SK-N-SH treated with all-trans-retinoic acid at 6 μM for 48 hours (cell line): ENCODE results near the gene MCFD2.

Experiments
- ATAC-seq: fragments of 200-7000 bp; cut with Tn5 transposase; 3 replicates; pipeline ENCODE4 v1.9.1; 2020; ENCODE audit warnings: mild to moderate bottlenecking, moderate library complexity
- ARNTL ChIP-seq: fragments of 450-650 bp; formaldehyde crosslinking; IDR thresholded peaks from 2 replicates; pipeline ENCODE4 v1.5.0; 2020; ENCODE audit warnings: low read depth, mild to moderate bottlenecking, moderate library complexity, borderline replicate concordance
- BACH2 ChIP-seq: fragments of 250-450 bp; sonication (Bioruptor Pico); IDR thresholded peaks from 2 replicates; pipeline ENCODE4 v1.9.0; 2021; ENCODE audit warnings: mild to moderate bottlenecking, borderline replicate concordance
- CREB5 ChIP-seq: fragments of 250-450 bp; sonication (Bioruptor Pico); IDR thresholded peaks from 2 replicates; pipeline ENCODE4 v1.5.1; 2020; ENCODE audit warnings: low read depth, mild to moderate bottlenecking, moderate library complexity
- CSDC2 ChIP-seq: fragments of 250-450 bp; sonication (Bioruptor Pico); IDR thresholded peaks from 2 replicates; pipeline ENCODE4 v1.5.0; 2020; ENCODE audit warnings: mild to moderate bottlenecking, moderate library complexity
- CSRNP3 ChIP-seq: fragments of 250-450 bp; sonication (Bioruptor Pico); IDR thresholded peaks from 2 replicates; pipeline ENCODE4 v1.5.1; 2021; ENCODE audit warnings: mild to moderate bottlenecking, moderate library complexity
- ESRRG ChIP-seq: fragments of 250-450 bp; sonication (Bioruptor Pico); IDR thresholded peaks from 2 replicates; pipeline ENCODE4 v1.6.1; 2021; ENCODE audit warnings: mild to moderate bottlenecking
- GLIS3 ChIP-seq: fragments of 250-450 bp; sonication (Bioruptor Pico); IDR thresholded peaks from 2 replicates; pipeline ENCODE4 v1.5.0; 2020; ENCODE audit warnings: mild to moderate bottlenecking, moderate library complexity
- OSR1 ChIP-seq: fragments of 250-450 bp; sonication (Bioruptor Pico); IDR thresholded peaks from 2 replicates; pipeline ENCODE4 v1.8.0; 2022; ENCODE audit warnings: moderate library complexity, mild to moderate bottlenecking, inconsistent platforms
- PATZ1 ChIP-seq: fragments of 250-450 bp; sonication (Bioruptor Pico); IDR thresholded peaks from 2 replicates; pipeline ENCODE4 v1.8.0; 2020; ENCODE audit warnings: mild to moderate bottlenecking, moderate library complexity, borderline replicate concordance
- POU6F1 ChIP-seq: fragments of 250-450 bp; sonication (Bioruptor Pico); IDR thresholded peaks from 2 replicates; pipeline ENCODE4 v1.8.0; 2021; ENCODE audit warnings: low read depth, mild to moderate bottlenecking, moderate library complexity, borderline replicate concordance
- PPARA ChIP-seq: fragments of 250-450 bp; sonication (Bioruptor Pico); IDR thresholded peaks from 2 replicates; pipeline ENCODE4 v1.5.0; 2020; ENCODE audit warnings: mild to moderate bottlenecking, borderline replicate concordance
- RARB ChIP-seq: fragments of 250-450 bp; sonication (Bioruptor Pico); IDR thresholded peaks from 2 replicates; pipeline ENCODE4 v1.8.0; 2021; ENCODE audit warnings: mild to moderate bottlenecking, moderate library complexity
- SNAI2 ChIP-seq: fragments of 250-450 bp; sonication (Bioruptor Pico); IDR thresholded peaks from 2 replicates; pipeline ENCODE4 v1.5.0; 2020; ENCODE audit warnings: mild to moderate bottlenecking, moderate library complexity
- TCF4 ChIP-seq: fragments of 250-450 bp; sonication (Bioruptor Pico); IDR thresholded peaks from 2 replicates; pipeline ENCODE4 v1.8.0; 2021; ENCODE audit warnings: mild to moderate bottlenecking, moderate library complexity, borderline replicate concordance
- TOX ChIP-seq: fragments of 250-450 bp; sonication (Bioruptor Pico); IDR thresholded peaks from 2 replicates; pipeline ENCODE4 v1.8.0; 2021; ENCODE audit warnings: mild to moderate bottlenecking, moderate library complexity, borderline replicate concordance
- TSHZ2 ChIP-seq: fragments of 250-450 bp; sonication (Bioruptor Pico); IDR thresholded peaks from 2 replicates; pipeline ENCODE4 v1.5.0; 2020; ENCODE audit warnings: mild to moderate bottlenecking, moderate library complexity
- ZC3H10 ChIP-seq: fragments of 250-450 bp; sonication (Bioruptor Pico); IDR thresholded peaks from 2 replicates; pipeline ENCODE4 v1.5.1; 2021; ENCODE audit warnings: mild to moderate bottlenecking, moderate library complexity
- ZNF70 ChIP-seq: fragments of 450-650 bp; formaldehyde crosslinking; IDR thresholded peaks from 2 replicates; pipeline ENCODE4 v1.5.0; 2020; ENCODE audit warnings: mild to moderate bottlenecking, moderate library complexity
- ZNF8 ChIP-seq: fragments of 450-650 bp; formaldehyde crosslinking; IDR thresholded peaks from 2 replicates; pipeline ENCODE4 v1.5.0; 2020; ENCODE audit warnings: mild to moderate bottlenecking, moderate library complexity

The MCFD2 gene

GRCh38 chr2:46878886-46879285 lies 36.7 kb downstream of the MCFD2 start (continued):
- 0 out of 2 replicates have a peak, but pooled peaks have one; percentile 30 for TF ChIP-seq TSHZ2 (CRISPR knock-in tag)
- TF ChIP-seq ZNF8 (CRISPR knock-in tag): no peak
- peak; percentile 71; the same call in 1 of the 2 replicates for TF ChIP-seq TCF4 (CRISPR knock-in tag)
- TF ChIP-seq GLIS3 (CRISPR knock-in tag): no peak
- peak; percentile 44; the same call in 1 of the 2 replicates for TF ChIP-seq SNAI2 (CRISPR knock-in tag)

- no peak for ATAC-seq
- TF ChIP-seq PPARA: no peak
- TF ChIP-seq TOX: no peak
- no peak for TF ChIP-seq ZNF70 (CRISPR knock-in tag)
- no peak for TF ChIP-seq POU6F1 (CRISPR knock-in tag)
- TF ChIP-seq GLIS3 (CRISPR knock-in tag): no peak
- TF ChIP-seq OSR1 (CRISPR knock-in tag): no peak
- TF ChIP-seq RARB (CRISPR knock-in tag): no peak
- TF ChIP-seq ESRRG (CRISPR knock-in tag): no peak
- no peak for TF ChIP-seq CREB5 (CRISPR knock-in tag)
- TF ChIP-seq ARNTL (CRISPR knock-in tag): no peak
- no peak for TF ChIP-seq CSRNP3 (CRISPR knock-in tag)
- no peak for TF ChIP-seq ZNF8 (CRISPR knock-in tag)
- TF ChIP-seq BACH2 (CRISPR knock-in tag): no peak
- no peak for TF ChIP-seq TSHZ2 (CRISPR knock-in tag)
- TF ChIP-seq CSDC2 (CRISPR knock-in tag): no peak
- TF ChIP-seq SNAI2 (CRISPR knock-in tag): no peak
These were observed 37.2 kb downstream of the MCFD2 start for GRCh38 chr2:46878240-46878877.

- no peak for ATAC-seq
- no peak for TF ChIP-seq SNAI2 (CRISPR knock-in tag)
- no peak for TF ChIP-seq CSRNP3 (CRISPR knock-in tag)
- no peak for TF ChIP-seq POU6F1 (CRISPR knock-in tag)
- no peak for TF ChIP-seq BACH2 (CRISPR knock-in tag)
- no peak for TF ChIP-seq PATZ1
- no peak for TF ChIP-seq ZC3H10 (CRISPR knock-in tag)
- no peak for TF ChIP-seq ZNF70 (CRISPR knock-in tag)
- TF ChIP-seq ZNF8 (CRISPR knock-in tag): no peak
- TF ChIP-seq TOX: no peak
These were observed 37.9 kb downstream of the MCFD2 start for GRCh38 chr2:46877619-46878113.
